GM12873 (cell line): ENCODE data around the gene FAM83D.

Experiments
- CTCF ChIP-seq: IDR thresholded peaks from 2 replicates; pipeline ENCODE4 v1.5.1; 2012; ENCODE audit warnings: low read depth, mild to moderate bottlenecking, moderate library complexity, low read length, control low read depth; ENCODE audit not compliant: insufficient read depth; ENCODE audit errors: missing control alignments

The FAM83D gene

GRCh38 chr20:38970302-38970701 lies 44.1 kb downstream of the FAM83D start:
- no peak for TF ChIP-seq CTCF

- no peak for TF ChIP-seq CTCF
Observed at GRCh38 chr20:38973107-38973506, 46.9 kb downstream of the FAM83D start.

- TF ChIP-seq CTCF = no peak
Observed at GRCh38 chr20:38973645-38974044, 47.4 kb downstream of the FAM83D start.

GRCh38 chr20:38975539-38976120 lies 49.4 kb downstream of the FAM83D start:
- TF ChIP-seq CTCF = no peak

GRCh38 chr20:38979434-38979833 lies 53.2 kb downstream of the FAM83D start:
- TF ChIP-seq CTCF = no peak

GRCh38 chr20:38979842-38980241 lies 53.6 kb downstream of the FAM83D start:
- TF ChIP-seq CTCF = no peak

GRCh38 chr20:38982291-38982690 lies 56.1 kb downstream of the FAM83D start:
- TF ChIP-seq CTCF = no peak

- TF ChIP-seq CTCF = no peak
Observed at GRCh38 chr20:38985060-38985459, 58.8 kb downstream of the FAM83D start.
